GM19328 (cell line): ENCODE measurements around the gene DHRS7C.

Source experiments
- ATAC-seq: cut with Tn5 transposase; IDR thresholded peaks from one replicate; pipeline ENCODE4 v1.9.1; 2021; ENCODE audit warnings: mild to moderate bottlenecking, moderate library complexity; ENCODE audit not compliant: unreplicated experiment

DHRS7C gene

GRCh38 chr17:9767432-9767991 is 23.9 kb downstream of the DHRS7C start:
- no peak for ATAC-seq

GRCh38 chr17:9766970-9767369 is 24.4 kb downstream of the DHRS7C start:
- ATAC-seq, result no peak

- ATAC-seq, result no peak
Measured at GRCh38 chr17:9765322-9765721, 26.1 kb downstream of the DHRS7C start.

- no peak for ATAC-seq
Measured at GRCh38 chr17:9763643-9764042, 27.7 kb downstream of the DHRS7C start.

GRCh38 chr17:9760266-9760665 is 31.1 kb downstream of the DHRS7C start:
- no peak for ATAC-seq

GRCh38 chr17:9755083-9755482 is 36.3 kb downstream of the DHRS7C start:
- no peak for ATAC-seq

GRCh38 chr17:9750524-9750923 is 40.9 kb downstream of the DHRS7C start:
- ATAC-seq, result no peak

- no peak for ATAC-seq
Measured at GRCh38 chr17:9729735-9730420, 61.5 kb downstream of the DHRS7C start.

GRCh38 chr17:9729034-9729650 is 62.2 kb downstream of the DHRS7C start:
- no peak for ATAC-seq

- ATAC-seq, result no peak
Measured at GRCh38 chr17:9728564-9728963, 62.8 kb downstream of the DHRS7C start.

GRCh38 chr17:9728005-9728404 is 63.4 kb downstream of the DHRS7C start:
- no peak for ATAC-seq

GRCh38 chr17:9726291-9726690 is 65.1 kb downstream of the DHRS7C start:
- ATAC-seq, result no peak

- ATAC-seq, result no peak
Measured at GRCh38 chr17:9725575-9725974, 65.8 kb downstream of the DHRS7C start.
